Right lobe of liver (tissue), 4 donors: ENCODE measurements around the gene UBXN1.

Experiments
- POLR2A ChIP-seq: fragments of 450-650 bp; IDR thresholded peaks from one replicate; pipeline ENCODE4 v1.6.1; 2017; ENCODE audit warnings: antibody characterized with exemption, mild to moderate bottlenecking
- TF ChIP-seq, protein P1 (sequence below), 4 donors: fragments of 200-600 bp in 3 of 4; fragments of 450-650 bp in 1 of 4; IDR thresholded peaks; one replicate each; pipeline versions ENCODE4 v1.5.1 to v1.8.0; 2016 to 2022; ENCODE audit warnings: antibody characterized with exemption in 4 of 4, mild to moderate bottlenecking in 2 of 4
- donor health status: DM: no; HTN: no; CAD: no.
- donor health status: DM: no; HTN: no; CAD: no.
- donor health status: DM: no; HTN: yes; CAD: no.

DNA sequence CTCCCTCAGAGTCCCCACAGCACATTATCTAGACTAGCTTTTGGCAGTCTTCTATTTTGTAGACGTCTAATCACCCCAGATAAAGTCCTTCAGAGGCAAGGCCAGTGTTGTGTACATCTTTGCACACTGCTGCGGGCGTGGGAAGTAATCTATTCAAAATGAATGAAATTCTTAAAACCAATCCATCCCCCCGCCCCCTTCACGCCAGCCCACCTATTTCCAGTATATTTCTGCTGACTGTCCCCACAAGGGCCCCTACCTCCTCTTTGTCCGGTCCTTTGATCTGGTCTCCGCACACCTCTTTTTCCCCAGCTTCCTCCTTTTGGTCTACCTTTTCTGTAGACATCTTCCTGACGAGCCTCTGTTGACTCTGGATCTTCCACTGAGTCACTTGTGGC, 28.0 kb upstream of the UBXN1 start:
- TF ChIP-seq, protein P1, sequence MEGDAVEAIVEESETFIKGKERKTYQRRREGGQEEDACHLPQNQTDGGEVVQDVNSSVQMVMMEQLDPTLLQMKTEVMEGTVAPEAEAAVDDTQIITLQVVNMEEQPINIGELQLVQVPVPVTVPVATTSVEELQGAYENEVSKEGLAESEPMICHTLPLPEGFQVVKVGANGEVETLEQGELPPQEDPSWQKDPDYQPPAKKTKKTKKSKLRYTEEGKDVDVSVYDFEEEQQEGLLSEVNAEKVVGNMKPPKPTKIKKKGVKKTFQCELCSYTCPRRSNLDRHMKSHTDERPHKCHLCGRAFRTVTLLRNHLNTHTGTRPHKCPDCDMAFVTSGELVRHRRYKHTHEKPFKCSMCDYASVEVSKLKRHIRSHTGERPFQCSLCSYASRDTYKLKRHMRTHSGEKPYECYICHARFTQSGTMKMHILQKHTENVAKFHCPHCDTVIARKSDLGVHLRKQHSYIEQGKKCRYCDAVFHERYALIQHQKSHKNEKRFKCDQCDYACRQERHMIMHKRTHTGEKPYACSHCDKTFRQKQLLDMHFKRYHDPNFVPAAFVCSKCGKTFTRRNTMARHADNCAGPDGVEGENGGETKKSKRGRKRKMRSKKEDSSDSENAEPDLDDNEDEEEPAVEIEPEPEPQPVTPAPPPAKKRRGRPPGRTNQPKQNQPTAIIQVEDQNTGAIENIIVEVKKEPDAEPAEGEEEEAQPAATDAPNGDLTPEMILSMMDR (IDR thresholded peaks at IDR 0.05), result no peak
- no peak for TF ChIP-seq POLR2A
